K562 treated with DMSO at 1 percent for 12 hours (cell line): ENCODE measurements around the gene SLC22A17. TPM values are rescaled to one million over a fixed set of nuclear protein-coding genes. Genes with fewer than 3 reads are reported as not detected.

ENCODE experiments used
- total RNA-seq: library from RNA; unstranded; fragments of 300-600 nt; gene quantifications from 2 replicates; pipeline ENCODE4 v1.2.3, GENCODE V29; 2022; ENCODE audit not compliant: insufficient read depth

SLC22A17 gene
- total RNA-seq, result 0.28 and 0.58 TPM in 2 replicates

DNA sequence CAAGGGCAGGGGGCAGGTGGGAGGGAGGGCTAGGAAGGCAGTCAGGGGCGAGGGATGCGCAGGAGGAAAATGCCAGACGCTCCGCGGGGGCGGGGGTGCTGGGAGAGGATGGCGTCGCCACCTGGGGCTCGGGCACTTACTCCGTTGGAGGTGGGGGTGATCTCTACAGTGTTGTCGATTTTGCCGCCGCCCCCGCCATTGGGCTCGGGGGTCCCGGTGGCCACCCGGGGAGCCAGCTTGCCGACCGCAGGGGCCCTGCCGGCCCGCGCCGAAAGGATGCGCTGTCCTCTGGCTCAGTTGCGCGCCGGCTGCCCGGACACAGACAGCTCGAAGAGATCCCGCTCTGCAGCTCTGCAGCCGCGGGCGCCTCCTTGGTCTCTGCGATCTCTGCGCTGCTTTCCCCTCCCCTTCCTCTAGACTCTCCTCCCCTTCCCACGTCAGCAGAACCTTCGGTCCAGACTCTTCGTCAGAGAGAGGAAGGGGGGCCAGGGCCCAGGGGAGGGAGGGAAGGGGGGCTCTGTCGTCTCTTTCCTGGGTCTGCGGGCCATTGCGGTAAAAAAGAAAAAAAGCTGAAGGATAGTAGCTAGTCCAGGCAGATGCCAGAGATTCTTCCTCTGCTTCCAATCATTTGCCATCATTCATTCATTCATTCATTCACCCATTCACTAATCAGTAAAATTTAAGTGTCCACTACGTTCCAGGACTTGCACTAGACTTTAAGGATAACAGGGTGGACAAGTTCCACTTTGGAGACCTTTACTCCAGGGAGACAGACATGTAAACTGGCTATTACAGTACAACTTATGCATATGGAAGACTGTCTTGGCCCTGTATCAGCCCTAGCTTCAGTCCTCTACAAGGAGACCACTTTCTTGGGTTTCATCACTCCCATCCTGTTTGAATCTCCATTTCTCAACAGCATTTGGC is at the start of gene SLC22A17:
Gene SLC22A17 (minus strand): TSS at position 382 of the 927 bp plus-strand sequence.

DNA sequence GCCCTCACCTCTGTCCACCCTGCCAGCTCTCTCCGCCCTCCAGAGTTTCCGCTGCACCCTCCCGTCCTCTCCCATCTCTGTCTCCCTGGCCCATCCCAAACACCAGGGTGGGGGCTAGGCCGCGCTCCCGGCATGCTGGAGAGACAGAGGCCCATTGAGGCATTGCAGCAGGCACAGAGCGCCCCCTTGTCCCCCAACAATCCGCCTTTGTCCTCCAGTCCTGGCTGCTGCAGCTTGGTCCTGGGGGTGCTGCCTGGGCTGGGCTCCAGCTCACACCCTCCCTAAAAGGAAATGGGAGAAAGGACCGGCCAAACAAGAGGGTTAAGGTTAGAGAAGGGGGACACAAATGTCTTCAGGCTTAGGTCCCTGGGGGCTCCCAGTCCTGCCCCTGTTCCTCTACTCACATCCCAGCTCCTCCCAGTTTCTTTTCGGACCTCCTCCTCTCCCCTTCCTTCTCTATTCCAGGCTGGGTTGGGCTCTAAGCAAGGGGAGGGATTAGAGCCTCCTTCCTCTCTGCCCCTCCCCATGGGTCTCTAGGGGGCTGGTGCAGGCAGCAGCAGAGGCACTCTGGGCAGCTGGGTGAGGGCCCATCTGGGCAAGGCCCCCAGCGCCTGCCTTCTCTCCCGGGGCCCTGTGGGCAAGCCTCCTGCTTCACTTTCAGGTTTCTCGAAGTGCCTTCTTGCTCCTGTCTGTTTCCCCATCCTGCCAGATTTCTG is 24.0 kb upstream of the SLC22A17 start, which contains the start of gene CMTM5:
Gene CMTM5 (plus strand): TSS at position 565 of the 716 bp plus-strand sequence. CDS start 206 bp downstream, outside the sequence.

DNA sequence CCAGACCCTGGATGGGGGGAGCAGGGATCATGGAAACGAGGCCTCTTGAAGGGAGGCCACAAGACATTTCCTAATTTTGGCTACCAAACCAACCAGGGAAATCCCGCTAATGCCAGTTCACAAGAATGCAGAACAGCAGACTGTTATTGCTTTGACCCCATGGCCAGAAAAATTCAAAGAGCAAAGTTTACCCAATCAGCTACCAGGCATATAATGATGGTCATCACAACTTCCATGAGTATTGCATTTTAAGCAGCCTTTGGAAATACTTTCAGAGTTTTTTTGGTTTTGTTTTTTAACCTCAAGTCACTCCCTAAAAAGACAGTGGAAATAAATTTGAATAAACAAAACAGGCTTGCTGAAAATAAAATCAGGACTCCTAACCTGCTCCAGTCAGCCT is 19.8 kb upstream of the SLC22A17 start, which contains the start of gene IL25:
Gene IL25 (plus strand): TSS at position 301 of the 400 bp plus-strand sequence.

DNA sequence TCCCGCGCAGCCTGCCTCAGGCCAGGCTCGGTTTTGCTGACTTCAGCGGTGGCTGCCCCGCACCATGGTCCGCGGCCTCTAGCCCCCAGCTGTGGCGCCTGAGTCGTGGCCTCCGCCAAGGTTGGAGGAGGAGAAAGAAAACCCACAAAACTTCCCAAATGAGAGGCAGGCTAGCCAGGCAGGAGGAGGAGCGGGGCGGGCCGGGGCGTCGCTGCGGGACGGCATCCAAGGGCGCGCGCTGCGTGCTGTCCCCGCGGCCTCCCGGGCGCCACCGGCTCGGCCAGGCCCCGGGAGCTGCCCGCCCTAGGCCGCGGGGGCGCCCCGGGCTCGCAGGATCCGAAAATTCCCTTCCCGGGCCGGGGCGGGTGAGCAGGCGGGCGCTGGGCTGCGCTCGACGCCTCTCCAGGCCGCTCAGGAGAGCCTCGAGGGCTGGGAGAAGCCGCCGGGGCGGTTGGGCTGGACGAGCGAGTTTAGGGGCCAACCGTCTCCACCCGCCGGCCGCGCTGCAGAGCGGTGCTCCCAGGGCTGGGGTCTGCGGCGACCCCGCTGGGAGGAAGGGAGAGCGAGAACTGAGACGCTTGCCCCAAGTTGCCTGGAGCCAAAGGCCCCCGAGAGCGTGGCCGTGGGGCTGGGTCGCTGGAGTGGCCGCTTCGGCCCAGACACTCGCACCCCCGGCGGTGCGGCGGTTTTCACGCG is 12.5 kb upstream of the SLC22A17 start, which contains the start of gene EFS:
Gene EFS (minus strand): TSS at position 137 of the 696 bp plus-strand sequence. CDS start 147 bp downstream, outside the sequence.

DNA sequence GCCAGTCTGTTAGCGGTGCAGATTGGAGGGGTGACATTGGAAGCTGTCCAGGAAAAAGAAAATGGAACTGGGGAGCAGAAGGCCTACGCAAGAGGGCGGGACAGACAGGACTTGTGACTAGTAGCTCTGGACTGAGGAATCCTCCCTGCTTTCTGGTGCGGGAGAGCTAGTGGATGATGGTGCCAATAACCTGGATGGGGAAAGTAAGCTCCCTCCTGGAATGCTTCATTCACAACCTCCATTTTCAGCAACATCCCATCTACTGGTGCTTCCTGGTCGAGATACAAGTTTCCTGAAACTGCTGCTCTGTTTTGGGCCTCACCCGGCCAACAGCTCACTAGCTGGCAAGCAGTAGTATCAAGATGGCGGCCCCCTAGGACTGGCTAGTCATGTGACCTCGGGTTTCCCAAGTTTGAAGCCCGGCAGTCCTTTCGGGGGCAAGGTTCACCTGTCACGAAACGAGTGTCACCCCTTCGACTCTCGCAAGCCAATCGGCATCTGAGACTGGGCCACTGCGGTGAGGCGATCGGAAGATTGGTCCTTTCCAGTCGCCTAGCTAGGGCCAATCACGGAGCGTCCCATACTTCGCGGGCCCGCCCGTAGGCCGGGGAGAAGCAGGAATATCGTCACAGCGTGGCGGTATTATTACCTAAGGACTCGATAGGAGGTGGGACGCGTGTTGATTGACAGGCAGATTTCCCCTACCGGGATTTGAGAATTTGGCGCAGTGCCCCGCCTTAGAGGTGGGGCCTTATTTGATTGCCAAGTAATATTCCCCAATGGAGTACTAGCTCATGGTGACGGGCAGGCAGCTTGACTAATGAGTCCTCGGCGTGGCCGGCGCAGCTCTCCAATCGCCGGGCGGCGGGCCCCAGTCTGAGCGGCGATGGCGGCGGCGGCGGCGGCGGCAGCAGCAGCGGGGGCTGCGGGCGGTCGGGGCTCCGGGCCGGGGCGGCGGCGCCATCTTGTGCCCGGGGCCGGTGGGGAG is 31.8 kb downstream of the SLC22A17 start, which contains the start of gene PABPN1:
Gene PABPN1 (plus strand): TSS at position 874 of the 988 bp plus-strand sequence. CDS start 13 bp downstream, at position 887.

DNA sequence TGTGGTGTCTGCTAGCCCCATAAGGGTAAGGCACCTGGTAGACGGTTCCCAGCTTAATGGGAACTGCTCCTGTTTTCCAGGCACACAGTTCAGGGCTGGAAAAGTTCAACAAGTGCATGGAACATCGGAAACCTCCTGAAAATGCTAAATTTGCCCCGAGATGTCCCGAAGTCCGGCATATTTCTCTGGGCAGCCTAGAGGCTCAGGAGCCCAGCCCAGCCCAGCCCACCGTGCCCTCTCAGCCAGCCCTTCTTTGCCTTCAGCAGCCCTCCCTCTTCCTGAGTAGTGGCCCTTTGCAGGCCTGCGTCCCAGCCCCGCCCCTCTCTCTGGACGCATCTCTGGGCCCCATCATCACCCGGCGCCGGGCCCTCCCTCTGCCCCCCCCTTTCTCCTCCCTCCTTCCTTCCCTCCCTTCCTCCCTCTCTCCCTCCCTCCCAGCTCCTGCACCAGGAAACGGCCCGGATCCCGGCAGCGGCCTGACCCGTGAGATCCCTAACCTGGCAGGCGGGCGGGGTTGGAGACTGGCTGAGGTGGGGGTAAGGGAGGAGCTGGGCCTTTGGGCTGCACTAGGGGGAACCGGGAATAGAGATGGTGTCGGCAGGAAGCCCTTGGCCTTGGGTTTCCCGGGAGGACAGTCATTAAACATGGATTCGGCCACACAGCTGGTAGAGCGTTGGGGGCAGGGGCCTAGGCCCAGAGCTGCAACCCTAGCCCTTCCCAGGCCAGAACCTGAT is 46.1 kb downstream of the SLC22A17 start, which contains the start of gene BCL2L2:
Gene BCL2L2 (plus strand): TSS at position 422 of the 734 bp plus-strand sequence. CDS start 935 bp downstream, outside the sequence.

DNA sequence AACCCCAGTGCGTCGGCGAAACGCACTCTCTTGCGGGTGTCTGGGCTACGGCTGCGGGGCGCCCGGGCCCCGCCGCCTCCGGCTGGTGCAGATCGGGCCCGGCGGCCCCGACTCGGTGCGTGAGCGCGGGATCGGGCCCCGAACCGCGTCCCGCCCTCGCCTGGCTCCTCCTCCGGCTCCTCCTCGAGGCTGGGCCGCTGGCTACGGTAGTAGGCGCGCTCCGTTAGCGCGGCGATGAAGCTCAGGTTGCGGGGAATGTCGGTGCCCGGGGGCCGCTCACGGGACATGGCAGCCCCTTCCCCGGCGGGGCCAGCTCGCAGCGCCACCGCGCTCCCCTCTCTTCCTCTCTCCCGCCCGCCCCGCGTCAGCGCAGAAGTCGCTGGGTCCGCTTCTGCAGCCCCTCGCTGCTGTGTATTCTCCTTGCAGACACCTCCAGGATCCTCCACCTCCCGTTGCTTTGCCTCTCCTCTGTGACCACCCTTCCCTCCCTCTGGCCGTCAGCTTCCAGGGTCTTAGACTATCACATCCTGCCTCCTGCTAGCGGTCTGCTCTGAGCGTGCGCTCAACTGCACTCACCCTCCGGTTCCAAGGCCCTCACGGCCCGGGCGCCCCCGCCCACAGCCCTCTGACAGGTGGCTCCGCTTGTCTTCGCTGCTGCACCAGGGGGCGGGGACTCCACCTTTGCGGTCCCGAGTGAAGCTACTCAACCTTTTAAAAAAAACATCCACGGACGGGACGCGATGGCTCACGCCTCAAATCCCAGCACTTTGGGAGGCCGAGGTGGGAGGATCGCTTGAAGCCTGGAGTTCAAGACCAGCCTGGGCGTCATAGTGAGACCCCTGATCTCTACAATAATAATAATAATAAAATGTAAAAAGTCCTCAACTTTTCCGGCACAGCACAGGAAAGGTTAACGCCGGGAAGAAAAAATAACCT is 50.1 kb downstream of the SLC22A17 start, which contains the start of gene PPP1R3E:
Gene PPP1R3E (minus strand): TSS at position 570 of the 936 bp plus-strand sequence. CDS start 283 bp downstream, at position 287.

Other genes with a start within 250 kb of the SLC22A17 start
- gene CIROP, start 247.9 kb downstream of the SLC22A17 start, total RNA-seq, result not detected in 2 replicates
- gene CEBPE, start 233.6 kb downstream of the SLC22A17 start, total RNA-seq, result not detected in 2 replicates
- gene SLC7A8, start 169.2 kb downstream of the SLC22A17 start, total RNA-seq, result 1.3 and 8.0 TPM in 2 replicates
- gene RNF212B, start 115.0 kb downstream of the SLC22A17 start, total RNA-seq, result not detected in 2 replicates
- gene HOMEZ, start 66.8 kb downstream of the SLC22A17 start, total RNA-seq, result 6.4 and 12.9 TPM in 2 replicates
- 5.4 and 15.6 TPM in 2 replicates for gene PPP1R3E, start 50.0 kb downstream of the SLC22A17 start, total RNA-seq
- gene BCL2L2, start 46.1 kb downstream of the SLC22A17 start, total RNA-seq, result 16.4 and 24.2 TPM in 2 replicates
- 78.5 and 118 TPM in 2 replicates for gene PABPN1, start 31.4 kb downstream of the SLC22A17 start, total RNA-seq
- not detected in 2 replicates for gene EFS, start 12.3 kb upstream of the SLC22A17 start, total RNA-seq
- gene IL25, start 19.9 kb upstream of the SLC22A17 start, total RNA-seq, result not detected in 2 replicates
- gene CMTM5, start 24.2 kb upstream of the SLC22A17 start, total RNA-seq, result not detected in 2 replicates
- not detected in 2 replicates for gene MYH6, start 55.4 kb upstream of the SLC22A17 start, total RNA-seq
- not detected in 2 replicates for gene MYH7, start 82.8 kb upstream of the SLC22A17 start, total RNA-seq
- 30.4 and 33.4 TPM in 2 replicates for gene NGDN, start 116.8 kb upstream of the SLC22A17 start, total RNA-seq
- not detected in 2 replicates for gene ZFHX2, start 198.9 kb upstream of the SLC22A17 start, total RNA-seq
- 1.8 and 3.7 TPM in 2 replicates for gene THTPA, start 203.4 kb upstream of the SLC22A17 start, total RNA-seq
- 22.8 and 54.3 TPM in 2 replicates for gene AP1G2, start 214.9 kb upstream of the SLC22A17 start, total RNA-seq
- 0.23 TPM in 1 of 2 replicates, not detected in the other for gene JPH4, start 225.9 kb upstream of the SLC22A17 start, total RNA-seq